Tibial nerve (tissue), 4 donors: Measurements from ENCODE around the gene SOS2. TPM values are rescaled to one million over a fixed set of nuclear protein-coding genes. Genes with fewer than 3 reads are reported as not detected.

Source experiments
- DNase-seq, 2 donors: peaks; one replicate each; pipeline ENCODE4 v3.0.0-alpha.2; 2019; ENCODE audit warnings: low spot score in 2 of 2
- H3K27ac ChIP-seq, 4 donors: fragments of 200-600 bp; sonication (generic) in 3 of 4; one replicate each; pipeline ENCODE4 v1.5.1; 2017 to 2019; ENCODE audit warnings: mild to moderate bottlenecking in 1 of 4
- H3K27me3 ChIP-seq, 2 donors: fragments of 200-600 bp; sonication (generic) in 1 of 2; one replicate each; pipeline versions ENCODE4 v1.5.1 to v1.6.0; 2017 to 2019
- H3K36me3 ChIP-seq, 3 donors: fragments of 200-600 bp; sonication (generic); one replicate each; pipeline ENCODE4 v1.5.1; 2018 to 2019
- H3K4me1 ChIP-seq, 4 donors: fragments of 200-600 bp; sonication (generic) in 3 of 4; one replicate each; pipeline ENCODE4 v1.5.1; 2017 to 2019
- H3K4me3 ChIP-seq, 4 donors: fragments of 200-600 bp; sonication (generic) in 3 of 4; one replicate each; pipeline ENCODE4 v1.5.1; 2017 to 2019; ENCODE audit warnings: mild to moderate bottlenecking in 1 of 4, moderate library complexity in 1 of 4
- H3K9me3 ChIP-seq, 4 donors: fragments of 200-600 bp; sonication (generic) in 3 of 4; one replicate each; pipeline ENCODE4 v1.5.1; 2017 to 2019
- CTCF ChIP-seq, 5 experiments: fragments of 200-600 bp in 3 of 5; fragments of 450-650 bp in 2 of 5; sonication (generic) in 3 of 5; IDR thresholded peaks; one replicate each; pipeline ENCODE4 v1.5.1; 2016 to 2019; ENCODE audit warnings: antibody characterized with exemption in 5 of 5, mild to moderate bottlenecking in 3 of 5, moderate library complexity in 2 of 5
- EP300 ChIP-seq, 2 donors: sonication (generic); formaldehyde crosslinking; IDR thresholded peaks; one replicate each; pipeline ENCODE4 v1.6.1; 2017; ENCODE audit warnings: antibody characterized with exemption in 2 of 2, mild to moderate bottlenecking in 1 of 2
- POLR2A ChIP-seq, 2 donors: fragments of 450-650 bp; IDR thresholded peaks; one replicate each; pipeline ENCODE4 v1.6.1; 2017; ENCODE audit warnings: antibody characterized with exemption in 2 of 2, mild to moderate bottlenecking in 2 of 2, moderate library complexity in 2 of 2
- WGBS, 2 donors: methylation state at CpG; one replicate each; pipeline ENCODE4 v1.1.5; 2018; 5-methylcytosine and 5-hydroxymethylcytosine counted together
- total RNA-seq, 4 donors: library from RNA; depleted of rRNA; stranded (reverse); fragments of >200 nt; gene quantifications; one replicate each; pipeline ENCODE4 v1.1.0, GENCODE V29; 2016

The SOS2 gene
- total RNA-seq, 4 donors from 2014 or later: 30.9 to 41.5 (median 38.0) TPM

GRCh38 chr14:50113381-50114035 is 117.9 kb downstream of the SOS2 start:
- no peak for TF ChIP-seq CTCF (IDR thresholded peaks at IDR 0.05)
- TF ChIP-seq POLR2A (IDR thresholded peaks at IDR 0.05): no peak
- no peak for TF ChIP-seq EP300 (IDR thresholded peaks at IDR 0.05)
- H3K9me3 ChIP-seq: no peaks in the 10 kb centered on the region
- no peaks in the 10 kb centered on the region for H3K27me3 ChIP-seq
- H3K4me3 ChIP-seq: no peak overlapping the region
- peaks cover 0 to 62% (median 0%) of the 10 kb centered on the region in 3 donors for H3K36me3 ChIP-seq
- H3K4me1 ChIP-seq: peaks cover 0 to 36% (median 10%) of the 10 kb centered on the region in 4 donors
- 66 to 76% methylated on average over 3 to 4 of the region's 4 CpGs for WGBS, 2 donors
- DNase-seq: no peak
- H3K27ac ChIP-seq: no peak overlapping the region

- no peaks in the 10 kb centered on the region for H3K27me3 ChIP-seq
- WGBS, 2 donors: 91% methylated on average over 4 of the region's 4 CpGs
Measured at GRCh38 chr14:50110323-50111037, 120.9 kb downstream of the SOS2 start.

GRCh38 chr14:50109342-50109741 is 122.0 kb downstream of the SOS2 start:
- no peak for DNase-seq
- Histone ChIP-seq H3K9me3 (no peaks in the 10 kb centered on the region), H3K36me3 (peaks cover 0 to 63% (median 0%) of the 10 kb centered on the region in 3 donors), H3K27me3 (no peaks in the 10 kb centered on the region), H3K4me3 (no peak overlapping the region), H3K27ac (no peak overlapping the region), H3K4me1 (peaks cover 0 to 4% (median 0%) of the 10 kb centered on the region in 4 donors)
- TF ChIP-seq EP300 (IDR thresholded peaks at IDR 0.05) (no peak), POLR2A (IDR thresholded peaks at IDR 0.05) (no peak), CTCF (IDR thresholded peaks at IDR 0.05) (no peak)
- WGBS, 2 donors: 58% methylated on average over 6 of the region's 6 CpGs

More at GRCh38 chr14:50110323-50111037, 120.9 kb downstream of the SOS2 start:
- TF ChIP-seq POLR2A (IDR thresholded peaks at IDR 0.05): no peak
- no peak for TF ChIP-seq EP300 (IDR thresholded peaks at IDR 0.05)
- no peak for TF ChIP-seq CTCF (IDR thresholded peaks at IDR 0.05)
- Histone ChIP-seq H3K4me3 (no peak overlapping the region), H3K4me1 (peaks cover 0 to 16% (median 5%) of the 10 kb centered on the region in 4 donors), H3K27ac (no peak overlapping the region), H3K36me3 (peaks cover 0 to 68% (median 0%) of the 10 kb centered on the region in 3 donors), H3K9me3 (no peaks in the 10 kb centered on the region)
- DNase-seq: no peak

GRCh38 chr14:50107850-50108249 is 123.5 kb downstream of the SOS2 start:
- DNase-seq: no peak
- Histone ChIP-seq H3K4me3 (no peak overlapping the region), H3K4me1 (no peaks in the 10 kb centered on the region), H3K27ac (no peak overlapping the region), H3K36me3 (peaks cover 0 to 52% (median 0%) of the 10 kb centered on the region in 3 donors), H3K9me3 (no peaks in the 10 kb centered on the region), H3K27me3 (no peaks in the 10 kb centered on the region)
- TF ChIP-seq POLR2A (IDR thresholded peaks at IDR 0.05) (no peak), CTCF (IDR thresholded peaks at IDR 0.05) (no peak), EP300 (IDR thresholded peaks at IDR 0.05) (no peak)
- 88 to 91% methylated on average over 2 of the region's 2 CpGs for WGBS, 2 donors

GRCh38 chr14:50106178-50106577 is 125.2 kb downstream of the SOS2 start:
- Histone ChIP-seq H3K4me3 (no peak overlapping the region), H3K27me3 (no peaks in the 10 kb centered on the region), H3K9me3 (no peaks in the 10 kb centered on the region), H3K4me1 (no peaks in the 10 kb centered on the region), H3K36me3 (peaks cover 0 to 36% (median 0%) of the 10 kb centered on the region in 3 donors), H3K27ac (no peak overlapping the region)
- no peak for TF ChIP-seq CTCF (IDR thresholded peaks at IDR 0.05)
- TF ChIP-seq POLR2A (IDR thresholded peaks at IDR 0.05): no peak
- no peak for TF ChIP-seq EP300 (IDR thresholded peaks at IDR 0.05)
- DNase-seq: no peak
- 67 to 70% methylated on average over 4 of the region's 4 CpGs for WGBS, 2 donors
